GM03348 (cell line): ENCODE measurements around the gene CREBBP.

Source experiments
- DNase-seq: peaks from one replicate; pipeline ENCODE4 v3.0.0; 2012; ENCODE audit warnings: low spot score

Gene CREBBP

GRCh38 chr16:3856367-3857141 lies 24.0 kb downstream of the CREBBP start:
- no peak for DNase-seq

- no peak for DNase-seq
Measured at GRCh38 chr16:3854750-3855541, 25.6 kb downstream of the CREBBP start.

- no peak for DNase-seq
Measured at GRCh38 chr16:3850544-3850899, 30.0 kb downstream of the CREBBP start.

- no peak for DNase-seq
Measured at GRCh38 chr16:3849751-3850543, 30.6 kb downstream of the CREBBP start.

- DNase-seq = no peak
Measured at GRCh38 chr16:3846595-3847091, 33.9 kb downstream of the CREBBP start.

- no peak for DNase-seq
Measured at GRCh38 chr16:3846087-3846486, 34.4 kb downstream of the CREBBP start.

GRCh38 chr16:3842994-3843393 lies 37.5 kb downstream of the CREBBP start:
- DNase-seq = peak; percentile 71

GRCh38 chr16:3841729-3842508 lies 38.6 kb downstream of the CREBBP start:
- no peak for DNase-seq

- no peak for DNase-seq
Measured at GRCh38 chr16:3839402-3840184, 40.9 kb downstream of the CREBBP start.

GRCh38 chr16:3838600-3839401 lies 41.7 kb downstream of the CREBBP start:
- no peak for DNase-seq

GRCh38 chr16:3837851-3838586 lies 42.5 kb downstream of the CREBBP start:
- no peak for DNase-seq

- no peak for DNase-seq
Measured at GRCh38 chr16:3836641-3837040, 43.9 kb downstream of the CREBBP start.

GRCh38 chr16:3835089-3835602 lies 45.4 kb downstream of the CREBBP start:
- no peak for DNase-seq

- DNase-seq = no peak
Measured at GRCh38 chr16:3832668-3833067, 47.8 kb downstream of the CREBBP start.

- DNase-seq = no peak
Measured at GRCh38 chr16:3830625-3831254, 49.8 kb downstream of the CREBBP start.

GRCh38 chr16:3829631-3830536 lies 50.6 kb downstream of the CREBBP start:
- DNase-seq = no peak

GRCh38 chr16:3825940-3826339 lies 54.6 kb downstream of the CREBBP start:
- no peak for DNase-seq
